Hematopoietic multipotent progenitor cell (in vitro differentiated cells): Measurements from ENCODE around the gene ZFP57. TPM values are rescaled to one million over a fixed set of nuclear protein-coding genes. Genes with fewer than 3 reads are reported as not detected.
A peak's percentile ranks its signal among the peaks of the same experiment; 100 is the strongest.

Source experiments
- DNase-seq, 3 donors: peaks; one replicate each; pipeline ENCODE4 v3.0.0-alpha.2; 2011 to 2015; ENCODE audit warnings: low read depth in 2 of 3, low spot score in 2 of 3
- total RNA-seq: library from RNA; depleted of rRNA; stranded (reverse); fragments of >200 nt; gene quantifications from one replicate; pipeline ENCODE4 v1.2.3, GENCODE V29; 2012

ZFP57 gene
- total RNA-seq, 1 donor, result 1.9 TPM

DNA sequence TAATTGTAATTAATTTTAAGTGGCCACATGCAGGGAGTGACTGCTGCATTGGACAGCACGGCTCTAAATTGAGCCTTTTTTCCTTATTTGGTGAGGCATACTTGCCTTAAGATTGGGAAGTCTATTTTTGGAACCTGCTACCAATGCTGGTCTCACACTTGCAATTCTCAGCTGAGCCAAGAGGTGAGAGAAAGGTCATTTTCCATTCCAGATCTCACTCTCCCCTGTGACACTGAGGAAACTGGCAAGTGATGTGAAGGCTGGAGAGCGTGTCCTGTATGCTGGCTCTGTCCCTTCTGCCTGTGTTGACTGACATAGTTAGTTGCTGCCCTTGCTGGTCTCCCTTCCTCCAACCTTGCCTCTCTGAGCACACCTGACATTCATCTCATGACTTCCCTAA lies 24.8 kb downstream of the ZFP57 start:
- DNase-seq, result no peak

DNA sequence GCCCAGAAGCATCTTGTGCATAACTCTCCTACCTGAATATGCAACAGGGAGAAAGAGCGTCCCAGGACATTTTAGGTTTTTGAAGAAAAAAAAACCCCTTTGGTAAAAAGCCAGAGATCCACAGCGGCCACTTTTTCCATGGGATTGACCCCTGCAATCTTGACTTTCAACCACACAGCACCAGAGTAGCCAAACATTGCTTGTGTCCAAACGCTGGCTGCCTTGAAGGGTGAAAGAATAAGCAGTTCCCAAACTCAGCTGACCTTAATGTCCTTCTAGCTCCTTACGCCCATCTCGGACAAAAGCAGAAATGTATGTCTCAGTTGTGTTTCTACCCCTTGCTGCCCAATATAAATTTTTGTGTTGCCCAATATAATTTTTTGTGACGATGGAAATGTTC lies 25.3 kb downstream of the ZFP57 start:
- DNase-seq, result no peak

DNA sequence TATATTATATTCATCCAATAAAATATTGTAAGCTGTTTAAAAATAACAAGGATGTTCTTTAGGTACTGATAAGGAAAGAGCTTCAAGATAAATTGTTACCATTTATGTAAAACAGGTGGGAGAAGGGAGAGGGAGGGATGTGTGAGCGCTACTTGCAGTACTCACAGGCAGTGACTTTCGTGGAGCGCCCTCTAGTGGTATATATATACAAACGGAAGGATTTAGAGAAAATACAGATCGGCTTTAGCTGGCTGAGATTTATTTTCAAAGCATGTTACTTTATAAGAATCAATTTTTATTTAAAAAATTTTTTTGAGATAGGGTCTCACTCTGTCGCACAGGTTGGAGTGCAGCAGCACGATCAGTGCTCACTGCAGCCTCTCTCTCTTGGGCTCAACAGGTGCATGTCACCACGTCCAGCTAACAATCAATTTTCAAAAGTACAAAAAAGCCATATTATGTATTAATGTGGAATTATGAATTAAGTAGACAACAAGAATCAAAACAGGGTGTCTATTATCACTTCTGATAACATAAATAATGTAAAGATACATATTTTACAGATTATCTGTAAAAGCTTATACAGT lies 27.4 kb downstream of the ZFP57 start:
- peak in 2 of 3 donors; percentile 71 to 75 for DNase-seq

DNA sequence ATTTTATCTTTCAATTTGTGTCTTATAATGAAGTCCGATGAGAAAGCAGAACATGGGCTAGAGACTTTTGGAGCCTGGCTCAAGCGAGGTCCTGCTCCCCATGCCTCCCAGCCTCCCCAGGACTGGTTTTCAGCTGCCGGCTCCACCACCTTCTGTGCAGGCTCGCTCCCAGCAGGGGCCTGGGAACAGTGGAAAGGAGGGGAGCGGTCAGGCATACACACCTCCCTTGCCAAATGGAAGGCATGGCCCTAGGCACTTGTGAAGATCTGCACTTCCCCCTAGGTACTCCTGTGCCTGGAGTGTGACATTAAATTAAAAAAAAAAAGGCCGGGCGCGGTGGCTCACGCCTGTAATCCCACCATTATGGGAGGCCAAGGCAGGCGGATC lies 28.8 kb downstream of the ZFP57 start:
- no peak for DNase-seq

DNA sequence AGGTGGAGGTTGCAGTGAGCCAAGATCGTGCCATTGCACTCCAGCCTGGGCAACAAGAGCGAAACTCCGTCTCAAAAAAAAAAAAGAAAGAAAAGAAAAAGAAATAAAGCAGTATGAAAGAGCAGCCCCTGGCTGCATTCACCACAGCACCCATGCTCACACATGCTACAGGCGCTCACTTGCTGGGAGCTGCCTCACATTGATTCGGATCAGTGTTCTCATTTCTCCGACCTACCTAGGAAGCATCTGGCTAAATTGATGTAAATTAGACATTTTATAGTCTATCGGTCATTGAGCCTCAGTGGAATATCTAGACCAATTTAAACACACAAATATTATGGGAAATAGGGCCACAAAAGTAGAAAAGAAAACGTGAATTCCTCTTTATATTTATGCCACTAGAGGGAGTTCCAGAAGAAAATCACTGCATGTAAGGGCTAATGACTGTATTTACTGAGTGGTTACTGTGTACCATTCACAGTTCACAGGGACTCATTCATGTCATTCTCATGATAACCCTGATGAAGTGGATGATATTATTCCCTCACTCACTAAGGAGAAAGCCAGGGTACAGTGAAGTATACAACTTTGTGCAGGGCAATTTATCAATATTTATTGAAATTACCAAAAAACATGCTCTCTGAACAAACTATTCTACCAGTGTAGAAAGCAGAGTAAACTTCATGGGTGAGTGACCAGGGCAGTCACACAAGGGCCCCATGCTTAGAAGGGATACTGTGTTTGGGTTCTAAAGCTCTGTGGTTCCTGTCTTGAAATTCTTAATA lies 29.3 kb downstream of the ZFP57 start:
- peak in 2 of 3 donors; percentile 33 to 58 for DNase-seq

DNA sequence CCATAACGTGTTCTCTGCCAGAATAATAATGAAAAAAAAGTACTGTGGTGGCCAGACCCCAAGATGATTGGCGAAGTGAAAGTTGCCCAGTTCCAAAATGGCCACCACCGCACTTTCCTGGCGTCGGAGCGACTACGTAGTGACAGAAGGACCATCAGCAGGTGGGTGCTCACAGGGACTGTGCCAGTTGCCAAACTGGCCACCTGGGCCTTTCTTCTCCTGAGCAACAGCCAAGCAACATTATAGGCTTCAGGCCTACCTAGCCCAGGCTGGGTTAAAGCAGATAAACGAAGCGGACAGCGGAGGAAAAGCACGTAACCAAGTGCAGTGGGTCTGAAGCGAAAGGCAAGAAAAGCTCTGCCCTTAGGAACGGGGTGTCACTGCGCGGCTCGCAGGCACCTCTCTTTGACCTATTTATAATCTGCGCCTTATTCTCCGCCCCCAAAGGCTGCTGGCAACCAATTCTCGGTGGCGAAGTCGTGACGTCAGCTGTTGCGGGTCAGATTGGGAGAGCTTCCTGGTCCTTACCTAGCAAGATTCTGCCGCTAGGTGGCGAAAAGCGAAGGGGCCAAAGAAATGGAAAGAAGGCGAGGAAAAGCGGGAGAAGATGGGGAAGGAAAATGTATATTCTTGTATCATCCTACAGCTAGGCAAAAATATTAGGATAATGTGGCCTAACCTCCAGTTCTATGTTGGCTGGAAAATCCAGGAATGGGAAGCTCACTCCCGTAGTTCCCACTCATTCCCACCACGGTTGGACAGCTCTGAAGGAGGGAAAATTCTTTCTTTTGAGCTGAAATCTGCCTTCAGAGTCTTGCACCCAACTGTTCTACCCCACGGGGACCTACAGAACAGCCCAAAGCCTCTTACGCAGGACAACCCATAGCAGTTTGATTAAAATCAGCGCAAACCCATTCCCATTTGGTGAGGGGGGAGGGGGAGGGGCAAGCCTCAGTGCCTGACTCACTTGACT lies 31.0 kb downstream of the ZFP57 start:
- peak; percentile 97 to 99 (median 98) for DNase-seq

DNA sequence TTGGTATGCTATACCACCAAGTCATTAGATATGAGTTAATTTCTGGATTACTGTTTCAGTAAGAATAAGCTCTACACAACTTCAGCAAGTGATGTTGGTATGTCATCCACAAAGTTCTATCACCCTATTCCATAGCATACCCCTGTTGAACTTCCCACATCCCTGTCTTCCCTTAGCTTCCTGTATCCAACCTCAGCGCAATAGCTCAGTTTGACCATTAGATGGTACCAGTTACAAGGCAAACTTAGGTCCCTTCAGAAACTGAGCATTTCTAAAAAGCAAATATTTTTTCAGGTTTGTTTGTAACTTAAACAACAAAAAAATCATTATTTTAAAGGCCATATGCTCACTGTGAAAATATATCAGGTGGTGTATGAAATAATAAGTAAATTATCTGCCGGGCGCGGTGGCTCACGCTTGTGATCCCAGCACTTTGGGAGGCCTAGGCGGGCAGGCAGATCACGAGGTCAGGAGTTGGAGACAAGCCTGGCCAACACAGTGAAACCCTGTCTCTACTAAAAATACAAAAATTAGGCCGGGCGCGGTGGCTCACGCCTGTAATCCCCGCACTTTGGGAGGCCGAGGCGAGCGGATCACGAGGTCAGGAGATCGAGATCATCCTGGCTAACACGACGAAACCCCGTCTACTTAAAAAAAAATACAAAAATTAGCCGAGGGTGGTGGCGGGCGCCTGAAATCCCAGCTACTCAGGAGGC lies 32.9 kb downstream of the ZFP57 start:
- no peak for DNase-seq

DNA sequence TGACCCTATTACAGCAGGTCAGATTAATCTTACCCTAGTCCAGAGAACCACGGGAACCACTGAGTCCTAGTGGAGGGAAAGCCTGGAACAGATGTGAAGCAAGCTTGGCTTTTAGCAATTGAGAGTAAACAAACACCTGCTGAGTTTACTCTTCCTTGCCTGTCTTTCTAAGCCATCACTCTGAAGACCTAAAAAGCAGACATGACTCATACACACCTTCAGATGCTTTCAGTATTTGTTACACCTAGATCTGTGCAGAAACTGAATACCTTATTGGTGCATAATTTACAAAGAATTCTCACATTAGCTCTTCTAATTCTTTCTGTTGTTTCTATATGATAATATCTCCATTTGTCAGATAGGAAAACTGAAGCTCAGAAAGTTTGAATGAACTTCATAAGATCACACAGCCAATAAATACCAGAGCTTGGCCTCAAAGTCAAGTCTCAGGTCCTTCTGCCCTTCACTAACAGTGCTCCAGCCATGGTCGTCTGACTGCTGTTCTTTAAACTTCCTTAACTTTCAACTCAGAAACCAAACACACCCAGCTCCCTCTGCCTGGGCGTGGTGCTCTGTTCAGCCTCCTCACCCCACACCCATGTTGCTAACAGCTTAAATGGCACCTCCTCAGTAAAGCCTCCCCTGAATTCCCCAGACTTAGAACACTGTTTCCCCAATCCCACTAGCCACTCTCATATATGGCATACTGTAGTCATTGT lies 39.4 kb downstream of the ZFP57 start:
- no peak for DNase-seq

DNA sequence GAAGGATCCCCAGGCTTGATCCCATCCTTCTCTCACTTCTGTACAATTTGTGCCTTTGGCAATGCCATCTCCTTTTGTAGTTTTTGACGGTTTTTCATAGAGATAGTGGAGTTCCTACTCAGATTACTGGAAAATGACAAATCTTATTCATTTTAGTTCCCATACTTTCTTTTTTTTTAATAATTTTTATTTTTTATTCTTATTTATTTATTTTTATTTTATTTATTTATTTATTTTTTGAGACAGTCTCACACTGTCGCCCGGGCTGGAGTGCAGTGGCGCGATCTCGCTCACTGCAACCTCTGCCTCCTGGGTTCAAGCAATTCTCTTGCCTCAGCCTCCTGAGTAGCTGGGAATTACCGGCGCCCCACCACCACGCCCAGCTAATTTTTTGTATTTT lies 43.7 kb downstream of the ZFP57 start:
- DNase-seq, result no peak

DNA sequence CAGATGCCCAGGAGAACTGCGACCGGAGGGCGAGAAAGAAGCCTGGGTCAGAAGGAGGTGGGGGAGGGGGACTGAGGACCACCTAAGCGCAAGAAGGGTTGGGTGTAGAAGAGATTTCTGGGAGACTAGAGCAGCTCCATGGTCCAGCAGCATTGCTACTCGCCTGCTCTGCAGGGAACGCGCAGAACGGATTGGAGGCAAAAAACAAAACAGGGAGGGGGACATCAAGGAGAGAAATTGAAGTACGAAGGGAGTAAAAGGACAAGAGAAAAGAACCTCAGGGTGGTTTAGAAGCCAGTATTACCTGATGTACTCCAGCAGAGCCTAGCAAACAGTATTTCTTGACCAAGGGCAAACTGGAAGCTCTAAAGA lies 47.4 kb downstream of the ZFP57 start:
- peak in 1 of 3 donors; percentile 17 for DNase-seq

DNA sequence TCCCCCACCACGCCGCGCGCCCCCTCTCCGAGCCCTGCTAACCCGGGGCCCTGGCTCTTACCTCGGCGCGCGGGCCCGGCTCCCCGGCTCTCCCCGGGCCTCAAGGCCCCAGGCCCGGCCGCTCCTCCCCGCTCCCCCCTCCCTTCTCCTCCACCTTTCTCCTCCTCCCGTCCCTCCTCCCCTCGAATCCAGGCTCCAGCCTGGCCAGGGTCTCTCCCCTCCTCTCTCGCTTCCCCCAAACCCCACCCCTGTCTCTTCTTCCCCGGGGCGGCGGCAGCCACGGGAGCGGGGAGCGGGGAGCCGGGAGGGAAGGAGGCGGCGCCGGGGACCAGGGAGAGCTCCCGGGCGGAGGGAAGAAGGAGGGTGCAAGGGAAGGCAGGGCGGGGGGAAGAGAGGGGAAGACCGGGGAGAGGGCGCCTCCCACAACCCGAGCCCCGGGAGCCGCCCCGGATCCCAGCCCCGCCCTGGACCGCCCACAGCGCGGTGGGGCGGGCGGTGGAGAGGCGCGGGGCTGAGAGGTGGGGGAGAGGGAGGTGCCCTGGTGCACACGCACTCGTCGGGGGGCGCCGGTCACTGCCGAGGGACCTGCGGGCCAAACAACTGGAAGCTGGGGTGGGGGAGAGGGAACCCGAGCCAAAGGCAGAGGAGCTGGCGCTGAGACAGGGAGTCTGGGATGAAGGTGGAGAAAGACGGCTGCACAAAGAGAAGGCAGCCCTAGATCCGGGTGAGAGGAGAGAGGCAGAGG lies 48.0 kb downstream of the ZFP57 start, which contains the start of gene GABBR1:
Gene GABBR1, minus strand, starts transcription at position 395 of the 745 bp plus-strand sequence. CDS start 798 bp downstream, outside the sequence.
- DNase-seq, result peak in 2 of 3 donors; percentile 72 to 73

DNA sequence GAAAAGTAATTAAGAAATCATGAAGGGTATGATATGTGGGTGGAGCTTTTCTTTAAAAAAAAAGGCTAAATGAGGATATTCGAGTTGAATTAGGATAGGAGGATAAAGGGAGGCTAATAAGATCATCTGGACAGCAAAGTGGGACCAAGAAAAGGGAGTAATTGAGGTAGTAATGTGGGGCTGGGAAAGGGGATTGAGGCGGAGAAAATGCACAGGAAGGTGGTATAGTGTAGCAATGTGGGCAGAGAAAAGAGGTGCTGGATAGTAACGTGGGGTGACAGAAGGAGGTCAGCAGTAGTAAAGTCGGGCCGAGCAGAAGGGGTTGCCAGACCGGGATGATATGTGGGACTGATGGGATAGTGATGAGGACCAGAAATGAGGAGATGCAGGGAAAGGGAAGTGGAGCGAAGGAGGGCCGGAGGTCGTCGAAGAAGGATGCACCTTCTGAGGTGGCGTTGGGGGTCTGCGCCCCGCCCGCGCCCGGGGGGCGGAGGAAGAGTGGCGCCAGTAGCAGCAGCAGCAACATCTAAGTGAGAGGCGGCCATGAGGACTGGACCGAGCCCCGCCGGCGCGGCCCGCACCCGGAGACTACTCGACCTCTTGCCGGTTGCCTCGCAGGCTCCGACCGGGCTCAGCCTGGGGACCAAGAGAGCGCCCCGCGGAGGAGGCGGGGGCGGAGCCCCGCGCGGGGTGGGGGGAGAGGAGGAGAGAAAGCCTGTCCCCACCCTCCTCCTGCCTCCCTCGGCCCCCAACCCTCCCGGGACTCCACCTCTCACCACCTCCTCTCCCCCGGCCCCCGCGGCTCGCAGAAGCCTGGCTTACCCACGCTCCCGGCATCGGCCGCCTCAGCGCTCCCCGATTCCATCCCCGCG lies 48.9 kb downstream of the ZFP57 start:
- peak in 2 of 3 donors; percentile 51 to 53 for DNase-seq

DNA sequence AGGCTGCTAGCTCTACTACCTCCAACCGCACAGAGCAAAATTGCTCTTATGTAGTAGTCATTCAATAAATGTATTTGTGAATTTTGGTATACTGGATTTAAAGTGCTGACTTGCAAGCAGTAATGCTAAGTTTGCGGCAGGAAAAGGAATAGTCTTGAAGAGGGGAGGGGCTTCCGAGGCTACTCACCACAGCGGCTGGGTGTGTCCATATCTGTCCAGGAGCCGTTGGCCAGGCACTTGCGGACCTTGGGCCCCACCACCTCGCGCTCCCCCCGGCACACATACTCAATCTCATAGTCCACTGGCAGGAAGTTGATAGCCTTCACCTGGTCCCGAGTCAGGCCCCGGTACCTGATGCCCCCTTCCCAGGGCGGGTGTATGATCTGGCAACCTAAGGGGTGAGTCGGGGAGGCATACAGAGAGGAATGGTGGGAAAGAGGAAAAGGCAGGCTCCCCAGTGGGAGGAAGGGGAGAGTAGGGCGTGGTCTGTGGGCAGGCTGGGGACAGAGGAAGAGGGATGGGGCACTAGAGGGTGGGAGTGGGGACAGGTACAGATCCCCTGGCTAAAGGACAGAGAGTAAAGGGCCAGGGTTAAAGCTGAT lies 49.6 kb downstream of the ZFP57 start:
- DNase-seq, result no peak

DNA sequence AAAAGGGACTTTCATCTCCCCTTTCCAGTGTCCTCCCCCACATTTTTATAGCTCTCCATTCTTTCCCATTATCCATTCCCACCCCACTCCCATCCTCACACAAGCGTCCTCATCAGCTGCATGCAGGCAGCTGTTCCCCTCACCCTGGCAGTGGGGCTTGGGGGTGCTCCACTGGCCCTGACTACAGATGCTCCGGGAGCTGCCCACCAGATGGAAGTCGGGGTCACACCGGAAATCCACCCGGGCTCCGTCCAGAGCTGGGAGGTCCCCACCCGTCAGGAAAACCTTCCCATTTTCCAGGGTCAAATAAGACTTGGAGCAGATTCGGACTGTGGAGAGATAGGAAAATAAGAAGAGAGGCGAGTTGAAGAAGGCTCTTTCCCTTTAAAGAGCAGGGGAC lies 50.6 kb downstream of the ZFP57 start:
- no peak for DNase-seq

DNA sequence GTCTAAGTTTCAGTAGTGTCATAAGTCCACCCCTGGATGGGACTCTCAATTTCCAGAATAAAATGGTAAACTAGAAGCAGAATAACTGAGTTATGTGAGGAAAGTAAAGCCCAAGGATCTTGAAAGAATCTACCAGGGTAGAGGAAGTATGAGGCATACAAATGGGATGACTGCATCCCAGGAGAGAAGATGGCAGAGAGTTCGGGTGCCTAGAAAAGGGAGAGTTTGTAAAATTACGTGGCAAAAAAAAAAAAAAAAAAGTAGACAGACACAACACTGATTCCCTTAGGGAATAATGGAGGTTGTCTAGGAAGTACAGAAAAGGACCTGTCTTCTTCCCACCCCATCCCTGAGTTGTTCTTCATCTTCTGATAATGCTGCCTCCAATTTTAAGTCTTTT lies 51.4 kb downstream of the ZFP57 start:
- no peak for DNase-seq

DNA sequence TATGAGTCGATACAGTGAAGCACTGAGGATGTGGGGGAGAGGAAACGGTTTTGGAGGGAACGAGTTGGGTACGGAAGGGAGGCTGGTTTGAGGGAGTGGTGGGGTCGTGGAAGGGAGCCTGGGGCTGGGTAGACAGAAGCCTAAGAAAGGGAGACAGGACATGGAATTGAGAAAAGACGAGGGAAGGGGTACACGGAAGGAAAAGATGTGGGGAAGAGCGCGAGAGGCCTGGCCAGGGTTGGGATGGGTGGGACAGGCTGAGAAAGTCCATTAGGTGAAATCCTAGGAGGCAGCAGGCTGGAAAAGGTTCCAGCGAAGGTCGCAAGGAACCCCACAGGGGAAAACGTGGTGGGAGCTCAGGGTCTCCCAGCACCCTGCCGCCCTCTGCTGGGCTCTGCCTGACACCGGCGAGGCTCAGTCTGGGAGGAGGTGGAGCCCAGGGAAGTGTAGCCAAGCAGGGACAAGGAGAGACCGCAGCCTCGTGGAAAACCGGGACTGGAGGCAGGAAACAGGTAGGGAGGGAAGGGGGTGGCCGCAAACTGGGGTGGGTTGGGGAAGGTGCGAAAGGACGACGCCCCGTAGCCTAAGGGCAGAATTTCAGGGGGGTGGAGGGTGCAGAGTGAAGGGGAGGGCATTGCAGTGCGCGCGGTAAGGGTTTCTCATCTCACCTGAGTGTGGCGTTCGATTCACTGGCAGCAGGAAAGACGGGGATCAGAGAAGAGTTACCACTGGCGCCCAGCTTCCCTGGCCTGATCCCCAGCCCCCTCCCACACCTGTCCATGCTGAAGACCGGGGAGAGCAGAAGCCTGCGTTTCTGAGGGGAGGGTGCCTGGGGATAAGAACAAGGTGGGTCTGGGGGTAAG lies 52.3 kb downstream of the ZFP57 start:
- DNase-seq, result peak in 2 of 3 donors; percentile 54 to 56
